NCI-H1930 (cell line): ENCODE measurements around the gene MAEL.

Experiments used
- DNase-seq, 2 experiments: peaks; one replicate each; lab custom pipeline; 2025; lab: John Stamatoyannopoulos, UW

The MAEL gene

DNA sequence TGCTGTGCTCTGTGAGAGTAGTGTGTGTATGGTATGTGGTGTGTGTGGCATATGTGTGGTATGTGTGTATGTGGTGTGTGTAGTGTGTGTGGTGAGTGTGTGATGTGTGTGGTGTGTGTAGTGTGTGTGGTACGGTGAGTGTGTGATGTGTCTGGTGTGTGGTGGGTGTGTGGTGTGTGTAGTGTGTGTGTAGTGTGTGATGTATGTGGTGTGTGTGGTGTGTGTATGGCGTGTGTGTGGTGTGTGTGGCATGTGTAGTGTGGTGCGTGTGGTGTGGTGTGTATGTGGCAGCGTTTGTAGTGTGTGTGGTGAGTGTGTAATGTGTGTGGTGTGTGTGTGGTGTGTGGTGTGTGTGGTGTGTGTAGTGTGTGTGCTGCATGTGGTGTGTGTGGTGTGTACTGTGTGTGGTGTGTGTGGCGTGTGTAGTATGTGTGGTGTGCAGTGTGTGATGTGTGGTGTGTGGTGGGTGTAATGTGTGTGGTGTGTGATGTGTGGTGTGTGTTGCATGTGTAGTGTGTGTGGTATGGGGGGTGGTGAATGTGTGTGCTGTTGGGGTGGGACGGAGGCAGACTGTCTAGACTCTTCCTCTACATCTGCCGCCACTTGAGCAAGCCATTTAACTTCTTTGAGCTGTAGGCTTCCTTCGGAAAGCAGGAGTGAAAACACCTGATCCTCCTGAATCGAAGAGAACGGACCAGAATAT is 67.6 kb downstream of the MAEL start:
- peak in 1 of 2 experiments; percentile 42 for DNase-seq

- DNase-seq = peak; percentile 42 to 66
Observed at GRCh38 chr1:167057241-167057688, 68.2 kb downstream of the MAEL start.

- peak; percentile 26 to 34 for DNase-seq
Observed at GRCh38 chr1:167059045-167059808, 70.1 kb downstream of the MAEL start.

- DNase-seq = no peak
Observed at GRCh38 chr1:167059809-167060107, 70.7 kb downstream of the MAEL start.

DNA sequence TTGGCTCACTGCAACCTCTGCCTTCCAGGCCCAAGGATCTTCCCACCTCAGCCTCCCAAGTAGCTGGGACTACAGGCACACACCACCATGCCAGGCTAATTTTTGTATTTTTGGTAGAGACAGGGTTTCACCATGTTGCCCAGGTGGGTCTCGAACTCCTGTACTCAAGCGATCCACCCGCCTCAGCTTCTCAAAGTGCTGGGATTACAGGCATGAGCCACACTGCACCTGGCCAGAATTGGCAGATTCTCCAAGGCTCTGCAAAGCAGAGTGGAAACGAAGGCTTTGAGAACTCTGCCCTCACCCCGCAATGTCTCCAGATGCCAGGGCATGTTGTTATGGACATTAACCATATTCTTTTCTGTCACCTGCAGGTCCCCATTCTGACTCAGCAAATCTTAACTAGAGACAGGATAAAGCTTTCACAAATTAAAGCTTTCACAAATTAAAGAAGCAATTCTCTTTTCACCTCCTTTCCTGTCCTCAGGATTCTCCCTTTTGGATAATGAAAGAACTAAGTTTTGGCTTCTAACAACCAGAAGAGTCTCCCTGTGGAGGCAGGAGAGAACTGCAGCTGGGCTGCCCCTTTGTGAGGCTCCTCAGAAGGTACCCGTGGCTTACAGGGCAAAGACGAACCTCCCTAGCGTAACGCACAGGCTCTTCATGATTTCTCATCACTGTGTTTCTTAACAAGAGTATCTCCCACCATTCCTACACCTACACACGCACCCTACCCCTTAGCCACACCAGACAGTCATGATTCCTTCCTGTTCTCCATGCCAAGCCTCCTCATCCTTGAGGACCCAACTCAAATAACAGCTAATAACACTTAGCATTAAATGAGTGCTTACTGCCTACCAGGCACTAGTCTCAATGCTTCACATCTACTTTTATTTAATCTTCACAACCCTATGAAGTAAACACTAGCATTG is 71.3 kb downstream of the MAEL start:
- DNase-seq = no peak

DNA sequence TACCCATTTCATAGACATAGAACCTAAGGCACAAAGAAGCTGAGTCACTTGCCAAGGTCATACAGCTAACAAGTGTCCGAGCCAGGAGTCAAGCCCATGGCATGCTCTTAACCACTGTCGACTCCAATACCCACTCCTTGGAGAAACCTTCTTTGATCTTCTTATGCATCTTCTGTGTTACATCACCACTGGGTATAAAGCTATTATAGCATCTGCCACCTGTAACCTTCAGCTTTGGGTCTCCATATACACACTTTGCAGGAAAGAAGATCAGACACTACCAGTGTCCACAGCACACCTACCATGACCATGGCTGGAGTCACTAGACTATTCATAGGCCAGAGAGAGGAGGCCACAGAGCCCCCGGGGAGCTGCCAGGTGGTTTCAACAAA is 72.0 kb downstream of the MAEL start:
- DNase-seq = no peak

DNA sequence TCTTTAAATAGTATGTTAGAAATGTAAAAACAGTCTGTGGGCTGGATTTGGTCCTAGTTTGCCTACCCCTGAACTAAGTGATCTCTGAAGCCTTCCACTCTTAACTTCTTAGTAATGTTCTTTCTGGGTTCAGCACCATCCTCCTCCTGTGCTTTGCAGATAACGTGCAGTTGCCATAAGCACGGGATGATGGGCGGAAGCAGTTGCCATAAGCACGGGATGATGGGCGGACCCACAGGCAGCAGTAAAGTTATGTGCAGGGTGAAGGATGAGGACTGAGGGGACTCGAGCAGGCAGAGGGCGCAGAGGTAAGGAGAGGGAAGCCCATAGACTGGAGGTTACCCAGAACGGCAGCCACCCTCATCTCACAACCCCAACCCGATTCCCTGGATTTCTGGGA is 75.5 kb downstream of the MAEL start:
- no peak for DNase-seq

GRCh38 chr1:167065471-167065870 is 76.4 kb downstream of the MAEL start:
- DNase-seq = no peak

GRCh38 chr1:167066333-167067122 is 77.4 kb downstream of the MAEL start:
- peak; percentile 21 to 60 for DNase-seq

- no peak for DNase-seq
Observed at GRCh38 chr1:167067904-167068303, 78.8 kb downstream of the MAEL start.

DNA sequence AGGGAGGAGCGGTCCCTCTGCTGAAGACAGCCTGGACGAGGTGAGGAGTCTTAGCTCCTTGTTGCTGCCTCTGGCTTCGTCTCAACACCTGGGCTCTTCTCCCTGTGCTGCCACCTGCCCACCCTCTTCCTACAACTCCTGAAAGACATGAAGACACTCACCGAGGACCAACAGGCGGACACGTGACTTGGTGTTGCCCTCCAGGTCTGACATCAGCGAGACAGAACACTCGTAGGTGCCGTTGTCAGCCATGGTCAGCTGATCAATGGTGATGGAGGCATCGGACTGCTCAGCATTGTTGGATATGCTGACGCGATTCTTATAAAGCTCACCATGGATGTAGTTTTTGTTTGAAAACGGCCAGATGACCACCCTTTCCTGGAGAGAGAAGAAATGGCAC is 79.7 kb downstream of the MAEL start:
- no peak for DNase-seq

DNA sequence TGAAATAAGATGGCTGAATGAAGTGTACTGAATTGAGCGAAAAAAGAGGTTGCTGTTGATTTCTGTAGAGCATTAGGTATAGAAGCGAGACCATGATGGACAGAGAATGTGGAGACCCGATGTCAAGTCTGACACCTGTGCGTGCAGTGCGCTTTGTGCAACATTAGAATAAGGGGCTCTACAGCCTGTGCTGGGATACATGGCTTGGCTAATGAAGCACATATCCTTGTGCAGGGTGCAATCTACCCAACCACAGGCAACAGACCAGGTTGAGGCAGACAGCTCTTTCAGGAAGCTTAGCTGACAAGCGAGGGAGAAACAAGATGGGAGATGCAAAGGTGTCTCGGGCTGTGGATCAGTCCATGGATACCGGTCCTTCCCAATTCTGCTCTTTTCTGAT is 82.2 kb downstream of the MAEL start:
- no peak for DNase-seq
